Measurements from ENCODE around the gene OR2T2. TPM values are rescaled to one million over a fixed set of nuclear protein-coding genes. Genes with fewer than 3 reads are reported as not detected.
A peak's percentile ranks its signal among the peaks of the same experiment; 100 is the strongest.
"Not testable (repeated sequence)": the region's sequence is repeated elsewhere in the genome, so short reads cannot be mapped to it uniquely, and the experiment has no call there.

Gene OR2T2
- total and polyA plus RNA-seq, 9 of the 15 experiments (the other 6 are each of a cell fraction or from before 2014, with no cell fraction given), result not detected

DNA sequence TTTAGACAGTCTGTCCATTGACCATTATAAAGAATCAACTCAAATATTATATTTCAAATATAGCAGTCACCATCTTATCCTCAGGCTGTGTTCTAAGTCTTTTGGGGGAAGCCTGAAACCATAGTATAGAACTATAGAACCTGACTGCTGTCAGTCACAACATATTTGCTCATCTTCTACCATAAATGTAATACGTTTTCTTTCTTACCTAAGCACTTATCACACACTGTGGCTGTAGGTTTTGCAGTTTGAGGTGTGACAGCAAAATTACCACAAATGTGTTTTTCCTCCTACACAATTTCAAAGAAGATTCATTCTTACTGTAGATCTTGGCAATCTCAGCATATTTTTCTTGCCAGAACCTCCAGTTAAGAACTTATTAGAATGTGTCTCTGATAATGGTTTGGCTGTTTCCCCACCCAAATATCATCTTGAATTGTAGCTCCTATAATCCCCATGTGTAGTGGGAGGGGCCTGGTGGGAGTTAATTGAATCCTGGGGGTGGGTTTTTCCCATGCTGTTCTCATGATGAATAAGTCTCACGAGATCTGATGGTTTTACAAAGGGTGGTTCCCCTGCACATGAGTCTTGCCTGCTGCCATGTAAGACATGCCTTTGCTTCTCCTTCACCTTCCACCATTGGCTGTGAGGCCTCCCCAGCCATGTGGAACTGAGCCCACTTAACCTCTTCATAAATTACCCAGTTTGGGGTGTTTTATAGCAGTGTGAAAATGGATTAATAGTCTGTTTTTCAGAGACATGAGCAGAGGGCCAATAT is 2.7 kb upstream of the OR2T2 start:
- H3K4me2 ChIP-seq (ENCODE audit: insufficient read depth, low read length); FAIRE-seq; H3K9me1 ChIP-seq (ENCODE audit: control insufficient read depth, insufficient read depth, low read length); CTCF ChIA-PET (ENCODE audit: low intra/inter-chr PET ratio); H3K9ac ChIP-seq (ENCODE audit: insufficient read depth in 1 of 2, low read depth in 2 of 2, low read length in 2 of 2); H3K9me3 ChIP-seq (replicated peaks; ENCODE audit: control insufficient read depth, insufficient read depth, low read depth, low read length); BruUV-seq (replicated peaks); H3K4me3 ChIP-seq; H3K27ac ChIP-seq (ENCODE audit: extremely low read depth, low read depth, low read length); ATAC-seq; intact Hi-C loops (cut with micrococcal nuclease); DNase-seq (ENCODE audit: extremely low read depth in 1 of 4, low spot score in 3 of 4); H3K27me3 ChIP-seq (ENCODE audit: control insufficient read depth in 2 of 2, insufficient read depth in 2 of 2, low read length in 2 of 2); H2AFZ ChIP-seq (ENCODE audit: low read depth, low read length); H4K20me1 ChIP-seq (replicated peaks; ENCODE audit: control insufficient read depth, insufficient read depth, low read length); H3K4me1 ChIP-seq (replicated peaks in 1 of 2; ENCODE audit: control insufficient read depth in 2 of 2, insufficient read depth in 2 of 2, low read length in 2 of 2); H3K79me2 ChIP-seq (ENCODE audit: control insufficient read depth, insufficient read depth, low read length); POLR2A ChIA-PET; H3K36me3 ChIP-seq (ENCODE audit: control insufficient read depth, insufficient read depth, low read length): not testable (repeated sequence)
- 0% methylated on average over 1 of the region's 2 CpGs for WGBS (ENCODE audit: insufficient coverage, low coverage, missing lambda C conversion rate)
- in situ Hi-C loops (cut with MboI), result loop anchor here (5.0 kb wide), 1 partner anchor 205 kb away; the partner anchor contains the start of gene OR2T35

- CTCF ChIA-PET (ENCODE audit: low intra/inter-chr PET ratio); H3K4me2 ChIP-seq (ENCODE audit: insufficient read depth, low read length); H3K79me2 ChIP-seq (ENCODE audit: control insufficient read depth, insufficient read depth, low read length); intact Hi-C loops (cut with micrococcal nuclease); H3K9me1 ChIP-seq (ENCODE audit: control insufficient read depth, insufficient read depth, low read length); H3K27ac ChIP-seq (ENCODE audit: extremely low read depth, low read depth, low read length); H4K20me1 ChIP-seq (replicated peaks; ENCODE audit: control insufficient read depth, insufficient read depth, low read length); H3K36me3 ChIP-seq (ENCODE audit: control insufficient read depth, insufficient read depth, low read length); DNase-seq (ENCODE audit: extremely low read depth in 1 of 4, low spot score in 3 of 4); H3K4me1 ChIP-seq (replicated peaks in 1 of 2; ENCODE audit: control insufficient read depth in 2 of 2, insufficient read depth in 2 of 2, low read length in 2 of 2); POLR2A ChIA-PET; H2AFZ ChIP-seq (ENCODE audit: low read depth, low read length); H3K9me3 ChIP-seq (replicated peaks; ENCODE audit: control insufficient read depth, insufficient read depth, low read depth, low read length); H3K27me3 ChIP-seq (ENCODE audit: control insufficient read depth in 2 of 2, insufficient read depth in 2 of 2, low read length in 2 of 2); H3K4me3 ChIP-seq; FAIRE-seq; BruUV-seq (replicated peaks); H3K9ac ChIP-seq (ENCODE audit: insufficient read depth in 1 of 2, low read depth in 2 of 2, low read length in 2 of 2); TF ChIP-seq PBX2 (CRISPR knock-in tag; IDR thresholded peaks at IDR 0.05; ENCODE audit: low read depth): not testable (repeated sequence)
- WGBS (ENCODE audit: insufficient coverage, low coverage, missing lambda C conversion rate), result 0% methylated on average over 4 of the region's 4 CpGs
- TF ChIP-seq SOX6 (IDR thresholded peaks at IDR 0.05) (peak; percentile 53; the same call in 1 of the 2 replicates), PBX2 (tag; conservative IDR thresholded peaks at IDR 0.05; ENCODE audit: low read depth) (0 out of 2 replicates have a peak, but pooled peaks have one; percentile 42), ZNF766 (CRISPR knock-in tag; conservative IDR thresholded peaks at IDR 0.05) (0 out of 2 replicates have a peak, but pooled peaks have one; percentile 42), ZNF57 (CRISPR knock-in tag; IDR thresholded peaks at IDR 0.05) (0 out of 2 replicates have a peak, but pooled peaks have one; percentile 42), MEIS2 (IDR thresholded peaks at IDR 0.05; ENCODE audit: partially characterized antibody) (peak; percentile 40)
- TF ChIP-seq, protein P1, sequence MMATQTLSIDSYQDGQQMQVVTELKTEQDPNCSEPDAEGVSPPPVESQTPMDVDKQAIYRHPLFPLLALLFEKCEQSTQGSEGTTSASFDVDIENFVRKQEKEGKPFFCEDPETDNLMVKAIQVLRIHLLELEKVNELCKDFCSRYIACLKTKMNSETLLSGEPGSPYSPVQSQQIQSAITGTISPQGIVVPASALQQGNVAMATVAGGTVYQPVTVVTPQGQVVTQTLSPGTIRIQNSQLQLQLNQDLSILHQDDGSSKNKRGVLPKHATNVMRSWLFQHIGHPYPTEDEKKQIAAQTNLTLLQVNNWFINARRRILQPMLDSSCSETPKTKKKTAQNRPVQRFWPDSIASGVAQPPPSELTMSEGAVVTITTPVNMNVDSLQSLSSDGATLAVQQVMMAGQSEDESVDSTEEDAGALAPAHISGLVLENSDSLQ (IDR thresholded peaks at IDR 0.05), result peak; percentile 22; the same call in 1 of the 2 replicates
- in situ Hi-C loops (cut with MboI), result loop anchor here (5.0 kb wide), 1 partner anchor 203 kb away; the partner anchor contains the start of gene OR2T35
- ATAC-seq, result peak; percentile 61; the same call in 2 of the 3 replicates
Measured at GRCh38 chr1:248444603-248445002, 834 bp upstream of the OR2T2 start.

Data from K562 (cell line).